Fibroblast of skin of right biceps (primary cell): ENCODE results near the gene MSL3B.

Experiments
- DNase-seq: peaks from one replicate; pipeline ENCODE4 v3.0.0-alpha.2; 2013

Gene MSL3B

GRCh38 chr2:233816334-233816733, 51.9 kb downstream of the MSL3B start:
- no peak for DNase-seq

GRCh38 chr2:233815861-233816260, 52.3 kb downstream of the MSL3B start:
- no peak for DNase-seq
